GM18867 (cell line): ENCODE results near the gene HSPA12B.

Experiments used
- ATAC-seq: cut with Tn5 transposase; IDR thresholded peaks from one replicate; pipeline ENCODE4 v1.9.1; 2021; ENCODE audit warnings: mild to moderate bottlenecking, moderate library complexity; ENCODE audit not compliant: unreplicated experiment

Gene HSPA12B

DNA sequence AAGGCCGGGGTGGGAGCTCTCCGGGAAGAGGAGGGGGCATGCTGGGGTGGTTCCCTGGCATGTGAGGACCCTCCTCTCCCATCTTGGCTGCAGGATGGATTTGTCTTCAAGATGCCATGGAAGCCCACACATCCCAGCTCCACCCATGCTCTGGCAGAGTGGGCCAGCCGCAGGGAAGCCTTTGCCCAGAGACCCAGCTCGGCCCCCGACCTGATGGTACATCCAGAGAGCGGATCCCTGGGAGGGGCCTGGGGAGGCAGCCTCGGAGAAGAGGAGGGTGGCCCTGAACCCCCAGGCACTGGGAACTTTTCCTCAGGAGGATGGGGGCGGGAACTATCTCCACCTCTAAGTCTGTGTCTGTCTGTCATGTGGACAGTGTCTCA is 68.4 kb downstream of the HSPA12B start:
- no peak for ATAC-seq

DNA sequence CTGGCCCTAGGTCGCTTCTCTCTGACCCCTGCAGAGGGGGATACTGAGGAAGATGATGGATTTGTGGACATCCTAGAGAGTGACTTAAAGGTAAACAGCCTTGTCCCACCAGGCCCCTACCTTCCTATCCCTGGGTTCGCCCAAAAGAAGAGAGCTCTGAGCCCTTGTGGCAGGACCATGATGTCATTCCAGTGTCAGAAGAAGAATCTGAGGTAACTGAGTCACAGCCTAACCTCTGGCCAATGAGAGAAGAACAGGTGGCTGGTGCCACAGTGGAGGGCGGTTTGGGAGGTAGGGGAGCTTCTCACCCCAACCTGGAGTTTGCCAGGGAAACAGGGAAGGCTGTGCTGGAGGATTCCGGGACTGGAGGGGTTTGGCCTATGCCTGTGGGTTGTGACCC is 68.8 kb downstream of the HSPA12B start:
- ATAC-seq = no peak

DNA sequence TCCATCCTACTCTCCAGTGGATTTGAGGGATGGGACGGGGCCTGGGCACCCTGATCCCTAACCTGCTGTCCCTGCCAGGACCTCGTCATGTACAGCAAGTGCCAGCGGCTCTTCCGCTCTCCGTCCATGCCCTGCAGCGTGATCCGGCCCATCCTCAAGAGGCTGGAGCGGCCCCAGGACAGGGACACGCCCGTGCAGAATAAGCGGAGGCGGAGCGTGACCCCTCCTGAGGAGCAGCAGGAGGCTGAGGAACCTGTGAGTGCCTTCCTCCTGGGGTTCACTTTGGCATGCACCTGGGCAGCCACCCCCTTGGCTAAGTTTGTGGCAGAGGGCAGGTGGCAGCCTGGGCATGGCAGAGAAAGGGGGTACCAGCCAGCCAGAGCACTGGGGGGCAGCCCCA is 69.4 kb downstream of the HSPA12B start:
- ATAC-seq = no peak
